HCT116 (cell line): ENCODE results near the gene COL4A1. TPM values are rescaled to one million over a fixed set of nuclear protein-coding genes. Genes with fewer than 3 reads are reported as not detected.

Source experiments
- ATAC-seq: fragments of 200-7000 bp; cut with Tn5 transposase; 2 replicates; pipeline ENCODE4 v1.9.1; 2020; ENCODE audit warnings: mild to moderate bottlenecking, moderate library complexity
- BruUV-seq: library from RNA; stranded (reverse); fragments of 400-500 nt; replicated peaks from 2 replicates; lab custom pipeline; 2021; lab: Mats Ljungman, UMichigan
- CTCF ChIA-PET: fragments of 300-600 bp; sonication (Branson Sonifier 250); formaldehyde crosslinking; loops from one replicate; lab custom pipeline; 2021; ENCODE audit warnings: antibody characterized with exemption; lab: Charles Lee
- POLR2A ChIA-PET: fragments of 300-600, 350-600 bp; sonication (Branson Sonifier 250); formaldehyde crosslinking; loops from one replicate; lab custom pipeline; 2021; ENCODE audit warnings: antibody characterized with exemption; lab: Charles Lee
- RAD21 ChIA-PET, 2 experiments: fragments of 300-600 bp; sonication (Branson Sonifier 250); formaldehyde crosslinking; loops; one replicate each; lab custom pipeline; 2023; ENCODE audit warnings: low total read pairs in 2 of 2; ENCODE audit not compliant: uncharacterized antibody in 2 of 2, unreplicated experiment in 2 of 2, low non-redundant PET in 1 of 2; lab: Charles Lee
- DNase-seq: peaks from one replicate; pipeline ENCODE4 v3.0.0-alpha.2; 2010; ENCODE audit warnings: low read depth, low spot score
- H2AFZ ChIP-seq: fragments of 200-600 bp; shearing (Covaris generic), sonication (generic); 2 replicates; pipeline ENCODE4 v1.6.1; 2017; ENCODE audit warnings: low read depth, mixed run types, mixed read lengths, antibody characterized with exemption, low read length; ENCODE audit not compliant: poor library complexity, severe bottlenecking
- H3K27ac ChIP-seq: 2 replicates; pipeline ENCODE4 v1.5.1; 2012; ENCODE audit warnings: low read depth, low read length
- H3K27me3 ChIP-seq: fragments of 200-600 bp; sonication (generic); 2 replicates; pipeline ENCODE4 v1.6.1; 2016; ENCODE audit warnings: mixed run types, low read length, mixed read lengths; ENCODE audit not compliant: insufficient read depth
- H3K36me3 ChIP-seq, 2 experiments: fragments of 200-500 bp in 1 of 2; fragments of 200-600 bp in 1 of 2; sonication (Bioruptor generic) in 1 of 2; sonication (generic) in 1 of 2; 2 replicates each; pipeline versions ENCODE4 v1.5.1 to v1.6.1; 2014 to 2016; ENCODE audit warnings: low read length in 2 of 2, inconsistent platforms in 1 of 2, mixed read lengths in 1 of 2, mixed run types in 1 of 2; ENCODE audit not compliant: insufficient read depth in 2 of 2, control insufficient read depth in 1 of 2
- H3K4me1 ChIP-seq, 2 experiments: fragments of 200-600 bp in 1 of 2; sonication (generic) in 1 of 2; 2 replicates each; pipeline versions ENCODE4 v1.5.1 to v1.6.1; 2012 to 2017; ENCODE audit warnings: low read length in 2 of 2, inconsistent platforms in 1 of 2, mild to moderate bottlenecking in 1 of 2, mixed read lengths in 1 of 2, mixed run types in 1 of 2, moderate library complexity in 1 of 2; ENCODE audit not compliant: insufficient read depth in 2 of 2, control insufficient read depth in 1 of 2
- H3K4me2 ChIP-seq: fragments of 200-600 bp; sonication (generic); 2 replicates; pipeline ENCODE4 v1.6.1; 2017; ENCODE audit warnings: mixed run types, low read length, mixed read lengths
- H3K4me3 ChIP-seq, 2 experiments: fragments of 200-600 bp in 1 of 2; sonication (generic) in 1 of 2; replicated peaks in 1 of 2; 2 replicates each; pipeline ENCODE4 v1.5.1; 2011 to 2016; ENCODE audit warnings: low read length in 2 of 2, control low read depth in 1 of 2, low read depth in 1 of 2, mild to moderate bottlenecking in 1 of 2, mixed read lengths in 1 of 2, mixed run types in 1 of 2
- H3K79me2 ChIP-seq: fragments of 200-600 bp; sonication (generic); 2 replicates; pipeline ENCODE4 v1.6.1; 2017; ENCODE audit warnings: mild to moderate bottlenecking, mixed run types, low read length, moderate library complexity, mixed read lengths; ENCODE audit not compliant: insufficient read depth
- H3K9ac ChIP-seq: fragments of 200-600 bp; sonication (generic); 2 replicates; pipeline ENCODE4 v1.6.1; 2016; ENCODE audit warnings: low read length, mixed read lengths
- H3K9me2 ChIP-seq: fragments of 200-600 bp; sonication (generic), shearing (Covaris generic); 2 replicates; pipeline ENCODE4 v1.6.1; 2017; ENCODE audit warnings: mixed run types, mild to moderate bottlenecking, moderate library complexity; ENCODE audit not compliant: insufficient read depth
- H3K9me3 ChIP-seq, 2 experiments: fragments of 200-500 bp in 1 of 2; fragments of 200-600 bp in 1 of 2; sonication (Bioruptor generic) in 1 of 2; sonication (generic) in 1 of 2; 2 replicates each; pipeline ENCODE4 v1.6.1; 2014 to 2017; ENCODE audit warnings: low read length in 2 of 2, mixed read lengths in 2 of 2, inconsistent platforms in 1 of 2, low read depth in 1 of 2, mild to moderate bottlenecking in 1 of 2, mixed run types in 1 of 2, moderate library complexity in 1 of 2; ENCODE audit not compliant: control insufficient read depth in 1 of 2, insufficient read depth in 1 of 2
- H4K20me1 ChIP-seq: fragments of 200-600 bp; sonication (generic), shearing (Covaris generic); 2 replicates; pipeline ENCODE4 v1.6.1; 2017; ENCODE audit warnings: mixed run types, mild to moderate bottlenecking, moderate library complexity; ENCODE audit not compliant: insufficient read depth
- EZH2phosphoT487 ChIP-seq: fragments of 200-600 bp; IDR thresholded peaks from 2 replicates; pipeline ENCODE4 v1.6.1; 2018; ENCODE audit warnings: antibody characterized with exemption, borderline replicate concordance
- JUND ChIP-seq: IDR thresholded peaks from 2 replicates; pipeline ENCODE4 v1.6.1; 2012
- POLR2AphosphoS5 ChIP-seq: IDR thresholded peaks from 2 replicates; pipeline ENCODE4 v1.6.1; 2011; ENCODE audit warnings: mild to moderate bottlenecking, low read depth, low read length, moderate library complexity
- SP1 ChIP-seq: IDR thresholded peaks from 2 replicates; pipeline ENCODE4 v1.6.1; 2012; ENCODE audit warnings: low read depth
- TCF7L2 ChIP-seq: IDR thresholded peaks from 2 replicates; pipeline ENCODE4 v1.7.0; 2011; ENCODE audit warnings: borderline replicate concordance, inconsistent platforms; ENCODE audit not compliant: insufficient read depth, insufficient read length; ENCODE audit errors: extremely low read depth
- ZFX ChIP-seq: fragments of 450-650 bp; IDR thresholded peaks from 2 replicates; pipeline ENCODE4 v1.6.1; 2017
- ZNF274 ChIP-seq: fragments of 200-500 bp; sonication (Bioruptor generic); IDR thresholded peaks from 2 replicates; pipeline ENCODE4 v1.6.1; 2014; ENCODE audit warnings: mild to moderate bottlenecking, low read depth, low read length, inconsistent platforms
- intact Hi-C: fragments of 100-400 bp; cut with micrococcal nuclease; formaldehyde crosslinking; loops from 2 replicates; pipeline ENCODE4 v1.10.0; 2022
- total RNA-seq: library from RNA; stranded (reverse); gene quantifications from one replicate; pipeline ENCODE4 v1.2.1, GENCODE V29; 2021; ENCODE audit not compliant: unreplicated experiment
- TF ChIP-seq, protein P1 (sequence below): IDR thresholded peaks from 2 replicates; pipeline ENCODE4 v1.6.1; 2011; ENCODE audit warnings: mild to moderate bottlenecking, low read length, moderate library complexity; ENCODE audit not compliant: insufficient replicate concordance; ENCODE audit errors: extremely low read depth
- TF ChIP-seq, protein P2 (sequence below): IDR thresholded peaks from 2 replicates; pipeline ENCODE4 v1.6.1; 2012; ENCODE audit warnings: low read depth

COL4A1 gene
- total RNA-seq, 1 experiment from 2014 or later = 0.57 TPM

DNA sequence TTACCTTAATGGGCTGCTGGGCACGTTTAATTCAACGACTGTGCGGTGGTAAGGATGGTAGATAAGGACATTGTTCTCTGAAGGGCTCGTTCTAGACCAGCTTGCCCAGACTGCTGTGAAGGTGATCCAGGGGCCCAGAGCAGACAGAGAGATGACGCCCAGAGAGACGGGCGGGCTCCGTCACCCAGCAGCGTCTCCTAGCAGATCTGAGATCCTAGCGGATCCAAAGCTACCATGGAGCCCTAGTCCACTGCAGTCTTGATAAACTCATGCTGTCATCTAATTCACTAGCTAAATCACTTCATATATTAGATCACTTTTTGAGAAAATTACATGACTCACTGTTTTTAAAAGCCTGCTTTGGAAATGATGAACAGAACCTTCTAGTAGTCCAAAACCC, 21.6 kb upstream of the COL4A1 start (continued):
- TF ChIP-seq, protein P1, sequence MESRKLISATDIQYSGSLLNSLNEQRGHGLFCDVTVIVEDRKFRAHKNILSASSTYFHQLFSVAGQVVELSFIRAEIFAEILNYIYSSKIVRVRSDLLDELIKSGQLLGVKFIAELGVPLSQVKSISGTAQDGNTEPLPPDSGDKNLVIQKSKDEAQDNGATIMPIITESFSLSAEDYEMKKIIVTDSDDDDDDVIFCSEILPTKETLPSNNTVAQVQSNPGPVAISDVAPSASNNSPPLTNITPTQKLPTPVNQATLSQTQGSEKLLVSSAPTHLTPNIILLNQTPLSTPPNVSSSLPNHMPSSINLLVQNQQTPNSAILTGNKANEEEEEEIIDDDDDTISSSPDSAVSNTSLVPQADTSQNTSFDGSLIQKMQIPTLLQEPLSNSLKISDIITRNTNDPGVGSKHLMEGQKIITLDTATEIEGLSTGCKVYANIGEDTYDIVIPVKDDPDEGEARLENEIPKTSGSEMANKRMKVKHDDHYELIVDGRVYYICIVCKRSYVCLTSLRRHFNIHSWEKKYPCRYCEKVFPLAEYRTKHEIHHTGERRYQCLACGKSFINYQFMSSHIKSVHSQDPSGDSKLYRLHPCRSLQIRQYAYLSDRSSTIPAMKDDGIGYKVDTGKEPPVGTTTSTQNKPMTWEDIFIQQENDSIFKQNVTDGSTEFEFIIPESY = no peak

DNA sequence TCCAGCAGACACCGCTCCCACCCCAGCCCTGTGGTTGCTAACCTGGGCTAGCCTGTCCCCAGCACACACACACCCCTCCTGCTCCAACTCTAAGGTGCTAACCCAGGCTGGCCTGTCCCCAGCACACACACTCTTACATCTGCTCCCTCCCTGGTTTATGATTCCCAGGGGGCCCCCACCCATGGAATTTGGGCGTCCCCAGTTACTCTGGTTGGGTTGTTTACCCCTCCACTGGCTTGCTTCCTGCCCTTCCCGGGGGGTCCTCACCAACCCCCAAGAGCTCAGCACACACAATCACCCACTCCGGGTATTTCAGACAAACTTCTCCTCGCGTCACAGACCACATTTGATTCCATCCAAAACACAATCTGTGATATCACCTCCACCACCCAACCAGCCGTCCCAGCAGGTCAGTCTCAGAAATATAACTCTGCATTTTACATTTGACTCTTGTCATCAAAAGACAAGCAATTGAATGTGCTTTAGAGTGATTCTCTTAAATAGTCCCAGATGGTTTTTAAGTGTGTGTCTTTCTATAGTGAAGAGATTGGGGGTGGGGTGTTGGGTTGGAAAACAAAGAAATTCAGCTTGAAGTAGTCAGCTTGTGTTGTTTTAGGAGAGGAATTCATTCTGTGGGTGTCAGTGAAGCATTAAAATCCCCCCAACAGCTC, 20.2 kb upstream of the COL4A1 start:
- ChIA-PET POLR2A (no interaction called here), RAD21 (no interaction called here), CTCF (no interaction called here)
- Histone ChIP-seq H3K4me1 (no peaks in the 10 kb centered on the region; a peak in 1 of 4 replicates), H3K4me3 (no peak overlapping the region), H3K9me3 (no peaks in the 10 kb centered on the region), H3K79me2 (no peaks in the 10 kb centered on the region), H3K27me3 (peaks cover 13% of the 10 kb centered on the region; the same call in 1 of the 2 replicates), H2AFZ (no peak overlapping the region), H3K36me3 (no peaks in the 10 kb centered on the region), H3K9ac (no peak overlapping the region), H3K27ac (no peak overlapping the region), H3K4me2 (no peak overlapping the region), H3K9me2 (no peaks in the 10 kb centered on the region), H4K20me1 (no peaks in the 10 kb centered on the region)
- ATAC-seq (no peak), DNase-seq (no peak)
- TF ChIP-seq EZH2phosphoT487 (no peak), ZNF274 (no peak), JUND (no peak), SP1 (no peak), POLR2AphosphoS5 (no peak), TCF7L2 (no peak), ZFX (no peak)
- TF ChIP-seq, protein P2, sequence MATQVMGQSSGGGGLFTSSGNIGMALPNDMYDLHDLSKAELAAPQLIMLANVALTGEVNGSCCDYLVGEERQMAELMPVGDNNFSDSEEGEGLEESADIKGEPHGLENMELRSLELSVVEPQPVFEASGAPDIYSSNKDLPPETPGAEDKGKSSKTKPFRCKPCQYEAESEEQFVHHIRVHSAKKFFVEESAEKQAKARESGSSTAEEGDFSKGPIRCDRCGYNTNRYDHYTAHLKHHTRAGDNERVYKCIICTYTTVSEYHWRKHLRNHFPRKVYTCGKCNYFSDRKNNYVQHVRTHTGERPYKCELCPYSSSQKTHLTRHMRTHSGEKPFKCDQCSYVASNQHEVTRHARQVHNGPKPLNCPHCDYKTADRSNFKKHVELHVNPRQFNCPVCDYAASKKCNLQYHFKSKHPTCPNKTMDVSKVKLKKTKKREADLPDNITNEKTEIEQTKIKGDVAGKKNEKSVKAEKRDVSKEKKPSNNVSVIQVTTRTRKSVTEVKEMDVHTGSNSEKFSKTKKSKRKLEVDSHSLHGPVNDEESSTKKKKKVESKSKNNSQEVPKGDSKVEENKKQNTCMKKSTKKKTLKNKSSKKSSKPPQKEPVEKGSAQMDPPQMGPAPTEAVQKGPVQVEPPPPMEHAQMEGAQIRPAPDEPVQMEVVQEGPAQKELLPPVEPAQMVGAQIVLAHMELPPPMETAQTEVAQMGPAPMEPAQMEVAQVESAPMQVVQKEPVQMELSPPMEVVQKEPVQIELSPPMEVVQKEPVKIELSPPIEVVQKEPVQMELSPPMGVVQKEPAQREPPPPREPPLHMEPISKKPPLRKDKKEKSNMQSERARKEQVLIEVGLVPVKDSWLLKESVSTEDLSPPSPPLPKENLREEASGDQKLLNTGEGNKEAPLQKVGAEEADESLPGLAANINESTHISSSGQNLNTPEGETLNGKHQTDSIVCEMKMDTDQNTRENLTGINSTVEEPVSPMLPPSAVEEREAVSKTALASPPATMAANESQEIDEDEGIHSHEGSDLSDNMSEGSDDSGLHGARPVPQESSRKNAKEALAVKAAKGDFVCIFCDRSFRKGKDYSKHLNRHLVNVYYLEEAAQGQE = no peak
- intact Hi-C loops = no loop called here
- no TSS peak for BruUV-seq
